HepG2 (cell line): ENCODE measurements around the gene DNMT3A. TPM values are rescaled to one million over a fixed set of nuclear protein-coding genes. Genes with fewer than 3 reads are reported as not detected.

ENCODE experiments used
- ATAC-seq: fragments of 200-7000 bp; cut with Tn5 transposase; 3 replicates; pipeline ENCODE4 v1.9.1; 2020; ENCODE audit warnings: mild to moderate bottlenecking, moderate library complexity
- BruUV-seq: library from RNA; stranded (reverse); fragments of 400-500 nt; replicated peaks from 2 replicates; lab custom pipeline; 2021; lab: Mats Ljungman, UMichigan
- CTCF ChIA-PET: fragments of 300-600 bp; formaldehyde crosslinking; extraction: SDS; loops from one replicate; lab custom pipeline; 2021; ENCODE audit warnings: low total read pairs, inconsistent platforms, low intra/inter-chr PET ratio; lab: Yijun Ruan, JAX
- POLR2A ChIA-PET: fragments of 350-600 bp; sonication (Branson Sonifier 250); formaldehyde crosslinking; loops from one replicate; lab custom pipeline; 2020; ENCODE audit warnings: antibody characterized with exemption, inconsistent platforms; lab: Yijun Ruan, JAX
- DNase-seq: peaks from one replicate; pipeline ENCODE4 v3.0.0-alpha.2; 2015; ENCODE audit warnings: low spot score
- FAIRE-seq: peaks from 3 replicates; lab custom pipeline; 2011; peaks lifted over from hg19 to GRCh38; lab: Jason Lieb, UNC
- H2AFZ ChIP-seq: one replicate; pipeline ENCODE4 v1.6.1; 2011; ENCODE audit warnings: low read length, inconsistent platforms
- H3K27ac ChIP-seq: fragments of 300-600 bp; 3 replicates; pipeline ENCODE4 v1.8.0; 2011; ENCODE audit warnings: mixed run types, mild to moderate bottlenecking, mixed read lengths, low read length, inconsistent platforms; ENCODE audit not compliant: insufficient read depth; ENCODE audit errors: extremely low read length
- H3K27me3 ChIP-seq, 2 experiments: fragments of 200-600 bp in 1 of 2; 2 replicates in 1 of 2; 3 replicates in 1 of 2; pipeline versions ENCODE4 v1.6.0 to v1.8.0; 2011; ENCODE audit warnings: low read length in 2 of 2, mild to moderate bottlenecking in 2 of 2, moderate library complexity in 2 of 2, inconsistent platforms in 1 of 2; ENCODE audit not compliant: insufficient read depth in 2 of 2, control insufficient read depth in 1 of 2
- H3K36me3 ChIP-seq, 2 experiments: fragments of 200-600 bp in 1 of 2; replicated peaks in 1 of 2; 2 replicates in 1 of 2; 3 replicates in 1 of 2; pipeline versions ENCODE4 v1.5.1 to v1.8.0; 2011; ENCODE audit warnings: low read length in 2 of 2, inconsistent platforms in 1 of 2; ENCODE audit not compliant: insufficient read depth in 2 of 2, control insufficient read depth in 1 of 2
- H3K4me1 ChIP-seq: 2 replicates; pipeline ENCODE4 v1.5.1; 2012; ENCODE audit warnings: low read length, inconsistent platforms; ENCODE audit not compliant: insufficient read depth
- H3K4me2 ChIP-seq: 2 replicates; pipeline ENCODE4 v1.6.0; 2011; ENCODE audit warnings: low read depth, low read length, inconsistent platforms
- H3K4me3 ChIP-seq, 3 experiments: fragments of 200-600 bp in 1 of 3; sonication (generic), shearing (Covaris generic) in 1 of 3; replicated peaks in 1 of 3; 2 replicates each; pipeline ENCODE4 v1.5.1; 2011 to 2016; ENCODE audit warnings: low read length in 3 of 3, inconsistent platforms in 2 of 3, low read depth in 2 of 3, mild to moderate bottlenecking in 2 of 3, control low read depth in 1 of 3, mixed read lengths in 1 of 3; ENCODE audit not compliant: insufficient read depth in 1 of 3
- H3K79me2 ChIP-seq: one replicate; pipeline ENCODE4 v1.6.1; 2011; ENCODE audit warnings: low read length, inconsistent platforms; ENCODE audit not compliant: insufficient read depth
- H3K9ac ChIP-seq: 2 replicates; pipeline ENCODE4 v1.6.0; 2011; ENCODE audit warnings: mild to moderate bottlenecking, low read depth, low read length, inconsistent platforms; ENCODE audit not compliant: insufficient read depth
- H3K9me3 ChIP-seq: 2 replicates; pipeline ENCODE4 v1.5.1; 2012; ENCODE audit warnings: mild to moderate bottlenecking, low read length
- H4K20me1 ChIP-seq: 2 replicates; pipeline ENCODE4 v1.6.0; 2011; ENCODE audit warnings: inconsistent platforms, mild to moderate bottlenecking, low read length, moderate library complexity; ENCODE audit not compliant: insufficient read depth
- PRMT3 ChIP-seq: sonication (generic); formaldehyde crosslinking; IDR thresholded peaks from 2 replicates; pipeline ENCODE4 v1.8.1; 2022; ENCODE audit warnings: low read depth, mild to moderate bottlenecking, moderate library complexity, missing genetic modification reagents, borderline replicate concordance
- SMYD3 ChIP-seq: sonication (generic); formaldehyde crosslinking; IDR thresholded peaks from 2 replicates; pipeline ENCODE4 v1.8.1; 2023; ENCODE audit warnings: mild to moderate bottlenecking, missing genetic modification reagents
- TCF7L2 ChIP-seq: IDR thresholded peaks from 2 replicates; pipeline ENCODE4 v1.6.1; 2011; ENCODE audit warnings: mild to moderate bottlenecking, low read depth, low read length, moderate library complexity
- ZBTB49 ChIP-seq: sonication (generic); formaldehyde crosslinking; IDR thresholded peaks from 2 replicates; pipeline ENCODE4 v1.4.0; 2020; ENCODE audit warnings: missing genetic modification reagents, borderline replicate concordance
- ZNF619 ChIP-seq: sonication (generic); formaldehyde crosslinking; IDR thresholded peaks from 2 replicates; pipeline ENCODE4 v1.4.0; 2020; ENCODE audit warnings: mild to moderate bottlenecking, missing genetic modification reagents
- ZNF883 ChIP-seq: sonication (generic); formaldehyde crosslinking; IDR thresholded peaks from 2 replicates; pipeline ENCODE4 v1.5.1; 2020; ENCODE audit warnings: mild to moderate bottlenecking, missing genetic modification reagents; ENCODE audit errors: not compliant biosample characterization
- WGBS: methylation state at CpG from one replicate; pipeline ENCODE4 v1.1.6; 2017; ENCODE audit warnings: low lambda C conversion rate; 5-methylcytosine and 5-hydroxymethylcytosine counted together
- in situ Hi-C: cut with HindIII; loops from 2 replicates; pipeline ENCODE4 v1.10.0; 2017; ENCODE audit warnings: low pct_unique_long_range_greater_than_20kb; ENCODE audit not compliant: extremely low pct_ligation_motif_present
- intact Hi-C: fragments of 100-400 bp; cut with micrococcal nuclease; formaldehyde crosslinking; loops from one replicate; pipeline ENCODE4 v1.10.0; 2022; ENCODE audit not compliant: unreplicated experiment
- polyA plus RNA-seq, 8 experiments: library from polyadenylated mRNA; depleted of rRNA in 3 of 8; stranded (reverse) in 7 of 8; unstranded in 1 of 8; fragments of >200 nt; fragmentation: Illumina TruSeq in 4 of 8; extraction: Trizol in 4 of 8; gene quantifications; 2 replicates each; pipeline versions ENCODE4 v1.2.1 to v1.2.3, GENCODE V29; 2011 to 2016; ENCODE audit warnings: low read depth in 4 of 8, missing spikeins in 1 of 8, mixed read lengths in 1 of 8; ENCODE audit not compliant: insufficient read depth in 1 of 8
- total RNA-seq, 5 experiments: library from RNA; depleted of rRNA; stranded (reverse); fragments of >200 nt; fragmentation: Illumina TruSeq; extraction: Trizol; gene quantifications; 2 replicates each; pipeline ENCODE4 v1.2.3, GENCODE V29; 2016; ENCODE audit warnings: low read depth in 1 of 5

DNMT3A gene
- total and polyA plus RNA-seq, 2 of the 13 experiments (the other 11 are each of a cell fraction or from before 2014, with no cell fraction given) = 14.7 to 29.1 TPM

GRCh38 chr2:25374827-25375226 lies 33.1 kb upstream of the DNMT3A start:
- no peaks in the 10 kb centered on the region for H3K79me2 ChIP-seq
- BruUV-seq = TSS peak; percentile 42
- DNase-seq (no peak), ATAC-seq (no peak), FAIRE-seq (no peak)
- intact Hi-C loops = no loop called here
- TF ChIP-seq ZNF619 (CRISPR knock-in tag) = no peak
- TF ChIP-seq SMYD3 (CRISPR knock-in tag) = no peak
- no peak for TF ChIP-seq ZNF883 (CRISPR knock-in tag)
- TF ChIP-seq TCF7L2 = no peak
- TF ChIP-seq ZBTB49 (CRISPR knock-in tag) = no peak
- TF ChIP-seq PRMT3 (CRISPR knock-in tag) = no peak
- CTCF ChIA-PET = no interaction called here
- no peak overlapping the region for H2AFZ ChIP-seq
- H3K9me3 ChIP-seq = no peaks in the 10 kb centered on the region
- POLR2A ChIA-PET = interaction anchor here (1.0 to 2.3 kb wide), 2 partner anchors 13 to 32 kb away, joined by 3 to 7 read pairs; no protein-coding TSS in a partner anchor
- H3K27me3 ChIP-seq = peaks cover 7 to 40% of the 10 kb centered on the region in 2 experiments; a peak in 4 of 5 replicates
- no peak overlapping the region for H3K9ac ChIP-seq
- no peak overlapping the region for H3K4me2 ChIP-seq
- H3K4me1 ChIP-seq = peaks cover 29% of the 10 kb centered on the region
- H3K27ac ChIP-seq = no peak overlapping the region
- H4K20me1 ChIP-seq = no peaks in the 10 kb centered on the region
- in situ Hi-C loops = no loop called here
- 66% methylated on average over 5 of the region's 5 CpGs for WGBS
- no peak overlapping the region for H3K4me3 ChIP-seq
- H3K36me3 ChIP-seq = no peaks in the 10 kb centered on the region
